Neural crest cell (in vitro differentiated cells): Measurements from ENCODE around the gene JPH4. TPM values are rescaled to one million over a fixed set of nuclear protein-coding genes. Genes with fewer than 3 reads are reported as not detected.

Experiments
- DNase-seq: peaks from one replicate; pipeline ENCODE4 v3.0.0; 2021; ENCODE audit warnings: low read depth, mixed read lengths, low spot score
- H3K27ac Mint-ChIP-seq: one replicate; pipeline ENCODE4 v1.8.0; 2021; ENCODE audit warnings: mild to moderate bottlenecking, mixed read lengths; ENCODE audit not compliant: unreplicated experiment
- H3K27me3 Mint-ChIP-seq: 2 replicates; pipeline ENCODE4 v1.8.0; 2021; ENCODE audit warnings: low read depth, mild to moderate bottlenecking, mixed read lengths
- H3K36me3 Mint-ChIP-seq: 2 replicates; pipeline ENCODE4 v1.8.0; 2021; ENCODE audit warnings: low read depth, mild to moderate bottlenecking, mixed read lengths
- H3K4me1 Mint-ChIP-seq: 2 replicates; pipeline ENCODE4 v1.8.0; 2021; ENCODE audit warnings: mixed read lengths
- H3K4me3 Mint-ChIP-seq: one replicate; pipeline ENCODE4 v1.8.0; 2021; ENCODE audit warnings: mild to moderate bottlenecking, mixed read lengths
- H3K9me3 Mint-ChIP-seq: 2 replicates; pipeline ENCODE4 v1.8.0; 2021; ENCODE audit warnings: mixed read lengths
- total RNA-seq: library from RNA; stranded (reverse); gene quantifications from 2 replicates; pipeline ENCODE4 v1.2.1, GENCODE V29; 2021
- TF ChIP-seq, protein P1 (sequence below): fragments of 200-600 bp; sonication (generic); conservative IDR thresholded peaks from 2 replicates; pipeline ENCODE4 v1.5.0; 2021; ENCODE audit warnings: antibody characterized with exemption, mild to moderate bottlenecking

JPH4 gene
- total RNA-seq, 1 donor from 2014 or later = 1.4 TPM

DNA sequence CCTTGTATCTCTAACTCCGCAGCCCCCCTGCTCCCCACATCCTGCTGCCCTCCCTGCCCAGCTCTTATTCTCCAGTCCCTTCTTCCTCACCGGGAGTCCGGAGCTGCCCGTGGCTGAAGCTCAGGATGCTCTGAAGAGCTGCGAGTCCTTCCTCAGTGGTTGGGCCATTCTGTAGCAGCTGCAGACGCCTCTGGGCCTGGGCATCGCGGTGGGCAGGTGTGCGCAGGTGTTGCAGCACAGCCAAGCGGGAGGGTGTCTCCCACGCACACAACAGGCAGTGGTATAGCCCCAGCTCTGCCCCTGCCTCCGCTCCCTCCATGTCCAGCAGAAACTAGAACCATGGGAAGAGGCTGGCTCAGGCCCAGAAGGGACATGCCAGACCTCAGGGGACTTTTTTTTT is 47.2 kb downstream of the JPH4 start:
- no peaks in the 10 kb centered on the region for H3K9me3 Mint-ChIP-seq
- H3K4me3 Mint-ChIP-seq = no peak overlapping the region
- no peak for DNase-seq
- no peak overlapping the region for H3K27ac Mint-ChIP-seq
- TF ChIP-seq, protein P1, sequence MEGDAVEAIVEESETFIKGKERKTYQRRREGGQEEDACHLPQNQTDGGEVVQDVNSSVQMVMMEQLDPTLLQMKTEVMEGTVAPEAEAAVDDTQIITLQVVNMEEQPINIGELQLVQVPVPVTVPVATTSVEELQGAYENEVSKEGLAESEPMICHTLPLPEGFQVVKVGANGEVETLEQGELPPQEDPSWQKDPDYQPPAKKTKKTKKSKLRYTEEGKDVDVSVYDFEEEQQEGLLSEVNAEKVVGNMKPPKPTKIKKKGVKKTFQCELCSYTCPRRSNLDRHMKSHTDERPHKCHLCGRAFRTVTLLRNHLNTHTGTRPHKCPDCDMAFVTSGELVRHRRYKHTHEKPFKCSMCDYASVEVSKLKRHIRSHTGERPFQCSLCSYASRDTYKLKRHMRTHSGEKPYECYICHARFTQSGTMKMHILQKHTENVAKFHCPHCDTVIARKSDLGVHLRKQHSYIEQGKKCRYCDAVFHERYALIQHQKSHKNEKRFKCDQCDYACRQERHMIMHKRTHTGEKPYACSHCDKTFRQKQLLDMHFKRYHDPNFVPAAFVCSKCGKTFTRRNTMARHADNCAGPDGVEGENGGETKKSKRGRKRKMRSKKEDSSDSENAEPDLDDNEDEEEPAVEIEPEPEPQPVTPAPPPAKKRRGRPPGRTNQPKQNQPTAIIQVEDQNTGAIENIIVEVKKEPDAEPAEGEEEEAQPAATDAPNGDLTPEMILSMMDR = no peak
- peaks cover 29% of the 10 kb centered on the region for H3K4me1 Mint-ChIP-seq
- H3K27me3 Mint-ChIP-seq = no peaks in the 10 kb centered on the region
- H3K36me3 Mint-ChIP-seq = no peaks in the 10 kb centered on the region

DNA sequence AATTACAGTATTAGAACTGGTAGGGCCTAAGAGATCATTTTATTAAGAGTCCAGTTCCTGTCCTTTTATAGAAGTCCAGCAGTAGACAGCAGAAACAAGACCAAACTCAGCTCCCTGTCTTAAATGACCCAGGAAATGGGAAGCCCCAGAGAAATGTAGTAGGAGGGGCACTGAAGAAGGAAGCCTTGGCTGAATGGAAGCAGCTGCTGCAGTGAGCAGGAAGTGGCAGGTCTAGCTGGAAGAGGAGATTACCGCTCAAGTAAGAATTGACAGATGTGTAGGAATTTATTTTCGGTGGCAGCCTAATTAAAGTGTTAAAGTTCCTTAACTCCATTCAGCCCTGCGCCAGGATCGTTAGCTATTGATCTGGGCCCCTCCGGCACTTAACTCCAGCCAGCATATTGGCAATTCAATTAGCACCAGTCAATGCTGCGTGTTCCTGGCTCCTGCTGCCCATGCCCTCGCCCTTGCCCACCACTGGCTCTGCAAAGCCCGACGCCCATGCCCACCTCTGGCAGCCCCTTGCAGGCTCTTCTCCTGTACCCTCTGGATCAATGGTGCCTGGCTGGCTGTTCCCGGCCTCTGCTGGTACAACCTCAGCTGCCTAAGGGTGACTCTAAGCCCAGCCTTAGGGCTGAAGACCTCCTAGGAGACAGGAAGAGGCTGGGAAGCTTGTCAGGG is 48.1 kb downstream of the JPH4 start:
- H3K9me3 Mint-ChIP-seq = no peaks in the 10 kb centered on the region
- TF ChIP-seq, protein P1 = no peak
- no peak for DNase-seq
- no peak overlapping the region for H3K4me3 Mint-ChIP-seq
- no peaks in the 10 kb centered on the region for H3K36me3 Mint-ChIP-seq
- peaks cover 29% of the 10 kb centered on the region for H3K4me1 Mint-ChIP-seq
- no peaks in the 10 kb centered on the region for H3K27me3 Mint-ChIP-seq
- H3K27ac Mint-ChIP-seq = peak overlapping the region; percentile 69

DNA sequence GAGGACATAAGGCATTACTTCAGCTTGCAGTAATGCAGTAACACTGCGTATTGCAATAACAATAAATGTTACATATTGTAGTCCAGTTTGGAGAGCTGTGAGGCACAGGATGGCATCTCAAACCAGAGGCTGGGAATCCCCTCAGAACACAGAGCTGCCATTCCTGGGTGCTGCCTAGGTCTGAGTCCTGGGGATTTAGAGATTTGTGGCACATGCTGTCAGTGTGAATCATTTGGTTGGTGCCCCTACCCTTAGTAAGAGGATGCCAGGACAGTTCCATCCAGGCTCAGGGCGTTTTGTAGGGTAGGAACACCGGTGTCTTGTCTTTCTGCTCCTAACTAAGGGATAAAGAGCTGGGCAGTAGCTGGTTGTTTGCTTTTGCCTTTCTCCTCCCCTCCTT is 49.6 kb downstream of the JPH4 start:
- Mint-ChIP-seq H3K27me3 (no peaks in the 10 kb centered on the region), H3K4me1 (peaks cover 29% of the 10 kb centered on the region), H3K27ac (peak overlapping the region; percentile 69), H3K9me3 (no peaks in the 10 kb centered on the region), H3K4me3 (no peak overlapping the region), H3K36me3 (no peaks in the 10 kb centered on the region)
- TF ChIP-seq, protein P1 = no peak
- DNase-seq = no peak

DNA sequence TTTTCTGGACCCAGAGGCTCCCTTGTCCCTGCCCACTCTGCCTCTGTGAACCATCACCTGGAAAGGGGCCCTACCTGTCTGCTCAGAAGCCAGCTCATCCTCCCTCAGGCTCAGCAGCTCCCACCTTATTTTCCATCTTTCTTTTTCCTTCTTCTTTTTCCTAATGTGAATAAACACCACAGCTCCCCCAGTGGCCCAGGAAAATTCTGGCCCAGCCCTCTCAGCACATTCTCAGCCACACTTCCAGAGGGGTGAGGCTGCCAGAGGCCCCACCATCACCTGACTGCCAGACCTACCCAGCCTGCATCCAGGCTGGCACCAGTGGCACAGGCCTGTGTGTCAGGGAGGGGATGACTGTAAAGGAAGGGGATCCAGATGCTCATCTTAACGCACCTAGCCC is 50.0 kb downstream of the JPH4 start:
- H3K27ac Mint-ChIP-seq = peak overlapping the region; percentile 47
- no peaks in the 10 kb centered on the region for H3K36me3 Mint-ChIP-seq
- no peaks in the 10 kb centered on the region for H3K27me3 Mint-ChIP-seq
- TF ChIP-seq, protein P1 = peak; percentile 32
- H3K4me1 Mint-ChIP-seq = peaks cover 29% of the 10 kb centered on the region
- no peak for DNase-seq
- no peaks in the 10 kb centered on the region for H3K9me3 Mint-ChIP-seq
- H3K4me3 Mint-ChIP-seq = no peak overlapping the region

DNA sequence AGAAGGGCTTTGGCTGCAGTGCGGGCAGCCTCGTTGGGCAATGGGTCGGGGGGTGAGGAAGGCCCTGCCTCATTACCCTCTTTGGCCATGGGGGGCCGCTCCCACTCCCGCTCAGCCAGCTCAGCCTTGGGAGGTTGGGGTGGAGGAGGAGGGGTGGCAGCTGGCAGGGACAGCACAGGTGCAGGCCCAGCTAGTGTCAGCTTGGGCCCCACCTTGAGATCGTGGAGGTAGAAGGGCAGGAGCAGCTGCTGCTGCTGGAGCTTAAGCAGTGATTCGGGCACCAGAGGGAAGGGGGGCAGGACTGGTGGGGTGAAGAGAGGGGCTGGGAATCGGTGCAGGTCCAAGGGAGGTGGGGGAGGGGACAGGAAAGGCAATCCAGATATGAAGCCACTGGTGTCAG is 53.0 kb downstream of the JPH4 start:
- DNase-seq = no peak
- H3K4me1 Mint-ChIP-seq = peaks cover 25% of the 10 kb centered on the region
- no peaks in the 10 kb centered on the region for H3K27me3 Mint-ChIP-seq
- TF ChIP-seq, protein P1 = no peak
- H3K4me3 Mint-ChIP-seq = no peak overlapping the region
- H3K9me3 Mint-ChIP-seq = no peaks in the 10 kb centered on the region
- H3K27ac Mint-ChIP-seq = no peak overlapping the region
- H3K36me3 Mint-ChIP-seq = no peaks in the 10 kb centered on the region
